Spleen (tissue), 11 donors: ENCODE results near the gene CCDC83. TPM values are rescaled to one million over a fixed set of nuclear protein-coding genes. Genes with fewer than 3 reads are reported as not detected.

Experiments
- DNase-seq: peaks from one replicate; pipeline ENCODE4 v3.0.0-alpha.2; 2020
- H3K27ac ChIP-seq, 8 donors: fragments of 200-600 bp; sonication (generic) in 7 of 8; 1 replicate in 4 of 8; 2 replicates in 4 of 8; pipeline versions ENCODE4 v1.5.0 to v1.8.0; 2016 to 2021; ENCODE audit warnings: inconsistent platforms in 4 of 8, mild to moderate bottlenecking in 4 of 8, moderate library complexity in 1 of 8
- H3K27me3 ChIP-seq, 7 donors: fragments of 200-600 bp; sonication (generic) in 6 of 7; replicated peaks in 1 of 7; 1 replicate in 4 of 7; 2 replicates in 3 of 7; pipeline versions ENCODE4 v1.5.0 to v1.8.0; 2016 to 2021; ENCODE audit warnings: inconsistent platforms in 3 of 7, mild to moderate bottlenecking in 1 of 7
- H3K36me3 ChIP-seq, 6 donors: fragments of 200-600 bp; sonication (generic) in 5 of 6; 1 replicate in 4 of 6; 2 replicates in 2 of 6; pipeline versions ENCODE4 v1.5.0 to v1.8.0; 2016 to 2021; ENCODE audit warnings: inconsistent platforms in 2 of 6
- H3K4me1 ChIP-seq, 6 donors: fragments of 200-600 bp; sonication (generic) in 5 of 6; 1 replicate in 3 of 6; 2 replicates in 3 of 6; pipeline versions ENCODE4 v1.5.0 to v1.8.0; 2016 to 2021; ENCODE audit warnings: inconsistent platforms in 3 of 6
- H3K4me3 ChIP-seq, 8 donors: fragments of 200-600 bp; sonication (generic) in 7 of 8; 1 replicate in 4 of 8; 2 replicates in 4 of 8; pipeline versions ENCODE4 v1.5.0 to v1.8.0; 2016 to 2021; ENCODE audit warnings: inconsistent platforms in 4 of 8, mild to moderate bottlenecking in 4 of 8, moderate library complexity in 2 of 8
- H3K9me3 ChIP-seq, 8 donors: fragments of 200-600 bp; sonication (generic) in 7 of 8; 1 replicate in 4 of 8; 2 replicates in 4 of 8; pipeline versions ENCODE4 v1.5.0 to v1.8.0; 2016 to 2021; ENCODE audit warnings: inconsistent platforms in 4 of 8
- CTCF ChIP-seq, 11 experiments: fragments of 200-600 bp in 7 of 11; fragments of 450-650 bp in 4 of 11; sonication (generic) in 4 of 11; IDR thresholded peaks in 8 of 11; conservative IDR thresholded peaks in 3 of 11; 1 replicate in 7 of 11; 2 replicates in 4 of 11; pipeline versions ENCODE4 v1.4.0 to v1.8.0; 2016 to 2021; ENCODE audit warnings: antibody characterized with exemption in 11 of 11, inconsistent platforms in 4 of 11, mild to moderate bottlenecking in 1 of 11
- POLR2A ChIP-seq, 3 donors: fragments of 450-650 bp; IDR thresholded peaks; one replicate each; pipeline ENCODE4 v1.5.1; 2017; ENCODE audit warnings: antibody characterized with exemption in 3 of 3, mild to moderate bottlenecking in 1 of 3
- POLR2AphosphoS5 ChIP-seq, 3 donors: sonication (generic); formaldehyde crosslinking; IDR thresholded peaks; one replicate each; pipeline ENCODE4 v1.5.1; 2017; ENCODE audit warnings: antibody characterized with exemption in 3 of 3
- WGBS, 5 donors: extraction: QIAGEN DNeasy Blood & Tissue Kit in 3 of 5; methylation state at CpG; one replicate each; pipeline versions ENCODE4 v1.1.5 to v1.1.7; 2013 to 2018; 5-methylcytosine and 5-hydroxymethylcytosine counted together
- intact Hi-C: fragments of 100-400 bp; cut with DNase I; formaldehyde crosslinking; loops from one replicate; pipeline ENCODE4 v1.15.0; 2023; ENCODE audit warnings: low total_unique reads
- polyA plus RNA-seq, 3 donors: library from polyadenylated mRNA; stranded (reverse); fragments of 200-250 nt; gene quantifications; one replicate each; pipeline ENCODE4 v1.2.1, GENCODE V29; 2013
- total RNA-seq, 7 donors: library from RNA; depleted of rRNA in 3 of 7; stranded (reverse); fragments of >200 nt in 3 of 7; fragmentation: NEBNext Ultra II Directional in 4 of 7; extraction: Animal tissue kit (Norgen Biotek cat#: 25700) in 4 of 7; gene quantifications; one replicate each; pipeline versions ENCODE4 v1.1.0 to v1.2.1, GENCODE V29; 2016 to 2021
- donor health status: healthy with polysubstance abuse.
- donor health status: DM: no; HTN: no; CAD: no; lungs with moderate emphysema.
- donor health status: DM: no; HTN: no; CAD: no.
- donor health status: Bipolar disorder and iron deficiency.
- donor health status: healthy.
- donor health status: DM: no; HTN: no; CAD: no.
- donor health status: DM: yes; HTN: yes; CAD: no.

The CCDC83 gene
- total and polyA plus RNA-seq, 10 donors = not detected

- no peaks in the 10 kb centered on the region for H3K9me3 ChIP-seq
- 85 to 94% (median 90%) methylated on average over 8 of the region's 8 CpGs for WGBS, 5 donors
- intact Hi-C loops = no loop called here
- no peak overlapping the region for H3K4me3 ChIP-seq
- H3K36me3 ChIP-seq = no peaks in the 10 kb centered on the region
- no peak for DNase-seq
- no peak for TF ChIP-seq POLR2AphosphoS5 (IDR thresholded peaks at IDR 0.05)
- no peak for TF ChIP-seq CTCF (IDR thresholded peaks at IDR 0.05 in 8 of 11, conservative IDR thresholded peaks at IDR 0.05 in 3 of 11)
- no peak for TF ChIP-seq POLR2A (IDR thresholded peaks at IDR 0.05)
- no peaks in the 10 kb centered on the region for H3K27me3 ChIP-seq
- no peaks in the 10 kb centered on the region for H3K4me1 ChIP-seq
- H3K27ac ChIP-seq = no peak overlapping the region
Observed at GRCh38 chr11:85889676-85890579, 34.7 kb downstream of the CCDC83 start.

DNA sequence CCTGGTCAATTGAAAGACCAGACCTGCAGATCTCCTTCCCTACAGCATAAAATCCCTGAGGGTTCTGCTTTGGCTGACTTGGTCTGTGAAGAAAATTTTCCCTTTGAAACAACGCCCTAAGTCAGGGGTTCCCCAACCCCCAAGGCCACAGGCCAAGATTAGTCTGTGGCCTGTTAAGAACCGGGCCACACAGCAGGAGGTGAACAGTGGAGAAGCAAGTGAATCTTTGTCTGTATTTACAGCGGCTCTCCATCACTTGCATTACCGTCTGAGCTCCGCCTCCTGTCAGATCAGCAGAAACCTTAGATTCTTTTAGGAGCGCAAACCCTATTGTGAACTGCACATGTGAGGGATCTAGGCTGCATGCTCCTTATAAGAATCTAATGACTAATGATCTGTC lies 38.2 kb downstream of the CCDC83 start:
- H3K9me3 ChIP-seq = no peaks in the 10 kb centered on the region
- H3K36me3 ChIP-seq = no peaks in the 10 kb centered on the region
- WGBS, 5 donors = 76 to 88% (median 84%) methylated on average over 6 of the region's 6 CpGs
- DNase-seq = no peak
- H3K4me3 ChIP-seq = no peak overlapping the region
- H3K4me1 ChIP-seq = no peaks in the 10 kb centered on the region
- no peaks in the 10 kb centered on the region for H3K27me3 ChIP-seq
- H3K27ac ChIP-seq = no peak overlapping the region
- intact Hi-C loops = no loop called here
- TF ChIP-seq POLR2A (IDR thresholded peaks at IDR 0.05) = no peak
- no peak for TF ChIP-seq POLR2AphosphoS5 (IDR thresholded peaks at IDR 0.05)
- TF ChIP-seq CTCF (IDR thresholded peaks at IDR 0.05 in 8 of 11, conservative IDR thresholded peaks at IDR 0.05 in 3 of 11) = no peak

GRCh38 chr11:85896876-85897275 lies 41.7 kb downstream of the CCDC83 start:
- intact Hi-C loops = no loop called here
- DNase-seq = no peak
- no peak overlapping the region for H3K4me3 ChIP-seq
- no peaks in the 10 kb centered on the region for H3K9me3 ChIP-seq
- H3K27me3 ChIP-seq = no peaks in the 10 kb centered on the region
- no peak overlapping the region for H3K27ac ChIP-seq
- no peaks in the 10 kb centered on the region for H3K4me1 ChIP-seq
- 90 to 97% (median 96%) methylated on average over 3 of the region's 3 CpGs for WGBS, 5 donors
- TF ChIP-seq POLR2A (IDR thresholded peaks at IDR 0.05) (no peak), CTCF (IDR thresholded peaks at IDR 0.05 in 8 of 11, conservative IDR thresholded peaks at IDR 0.05 in 3 of 11) (no peak), POLR2AphosphoS5 (IDR thresholded peaks at IDR 0.05) (no peak)
- H3K36me3 ChIP-seq = no peaks in the 10 kb centered on the region

GRCh38 chr11:85898456-85898855 lies 43.3 kb downstream of the CCDC83 start:
- intact Hi-C loops = no loop called here
- no peaks in the 10 kb centered on the region for H3K9me3 ChIP-seq
- H3K4me1 ChIP-seq = no peaks in the 10 kb centered on the region
- H3K27me3 ChIP-seq = no peaks in the 10 kb centered on the region
- TF ChIP-seq POLR2AphosphoS5 (IDR thresholded peaks at IDR 0.05) (no peak), CTCF (IDR thresholded peaks at IDR 0.05 in 8 of 11, conservative IDR thresholded peaks at IDR 0.05 in 3 of 11) (no peak), POLR2A (IDR thresholded peaks at IDR 0.05) (no peak)
- H3K27ac ChIP-seq = no peak overlapping the region
- DNase-seq = no peak
- no peak overlapping the region for H3K4me3 ChIP-seq
- WGBS, 5 donors = 34 to 81% (median 56%) methylated on average over 2 of the region's 2 CpGs
- H3K36me3 ChIP-seq = no peaks in the 10 kb centered on the region
